HuH-7 (cell line): ENCODE measurements around the gene USP31.
"Not testable (repeated sequence)": the region's sequence is repeated elsewhere in the genome, so short reads cannot be mapped to it uniquely, and the experiment has no call there.

Experiments used
- DNase-seq: peaks from one replicate; pipeline ENCODE4 v3.0.0; 2011; ENCODE audit warnings: low spot score

USP31 gene

GRCh38 chr16:23158114-23158513 is 8.9 kb upstream of the USP31 start:
- no peak for DNase-seq

GRCh38 chr16:23156946-23157460 is 7.8 kb upstream of the USP31 start:
- DNase-seq, result no peak

GRCh38 chr16:23156110-23156509 is 6.9 kb upstream of the USP31 start:
- no peak for DNase-seq

- no peak for DNase-seq
These were observed 6.3 kb upstream of the USP31 start for GRCh38 chr16:23155445-23156049.

GRCh38 chr16:23152386-23153178 is 3.3 kb upstream of the USP31 start:
- DNase-seq, result no peak

- DNase-seq, result no peak
These were observed 727 bp upstream of the USP31 start for GRCh38 chr16:23149993-23150364.

- DNase-seq, result peak; percentile 40
These were observed 562 bp downstream of the USP31 start for GRCh38 chr16:23148513-23149266.

- DNase-seq, result no peak
These were observed 1.1 kb downstream of the USP31 start for GRCh38 chr16:23148166-23148512.

GRCh38 chr16:23147666-23148065 is 1.6 kb downstream of the USP31 start:
- no peak for DNase-seq

GRCh38 chr16:23146877-23147601 is 2.2 kb downstream of the USP31 start:
- no peak for DNase-seq

GRCh38 chr16:23145608-23146007 is 3.6 kb downstream of the USP31 start:
- DNase-seq, result no peak

- DNase-seq, result no peak
These were observed 4.1 kb downstream of the USP31 start for GRCh38 chr16:23145186-23145585.

- not testable (repeated sequence) for DNase-seq
These were observed 4.9 kb downstream of the USP31 start for GRCh38 chr16:23144393-23144792.

- no peak for DNase-seq
These were observed 5.9 kb downstream of the USP31 start for GRCh38 chr16:23143391-23143790.

- DNase-seq, result no peak
These were observed 7.1 kb downstream of the USP31 start for GRCh38 chr16:23141959-23142740.

- no peak for DNase-seq
These were observed 7.8 kb downstream of the USP31 start for GRCh38 chr16:23141500-23141899.

- DNase-seq, result no peak
These were observed 8.2 kb downstream of the USP31 start for GRCh38 chr16:23141033-23141432.

- no peak for DNase-seq
These were observed 9.1 kb downstream of the USP31 start for GRCh38 chr16:23140107-23140506.

GRCh38 chr16:23137818-23138217 is 11.4 kb downstream of the USP31 start:
- DNase-seq, result no peak

GRCh38 chr16:23137256-23137655 is 12.0 kb downstream of the USP31 start:
- DNase-seq, result no peak

- no peak for DNase-seq
These were observed 15.0 kb downstream of the USP31 start for GRCh38 chr16:23134274-23134673.
